ENCODE measurements around the gene SLC24A3.

Gene SLC24A3

DNA sequence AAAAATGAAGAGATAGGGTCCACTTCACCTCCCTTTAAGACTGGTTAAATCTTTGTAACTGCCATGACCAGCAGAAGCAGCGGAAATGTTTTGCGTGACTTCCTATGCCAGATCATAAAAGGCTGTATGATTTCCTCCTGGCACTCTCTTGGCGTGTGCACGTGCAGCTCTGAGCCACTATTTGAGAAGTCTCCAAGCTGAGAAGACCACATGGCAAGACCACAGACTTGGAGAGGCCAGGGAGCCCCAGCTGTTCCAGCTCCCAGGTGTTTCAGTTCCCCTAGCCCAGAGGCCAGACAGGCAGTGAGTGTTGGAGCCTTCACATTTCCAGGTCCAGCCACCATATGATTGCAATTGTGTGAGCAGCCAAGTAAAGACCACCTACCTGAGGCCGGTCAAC, 286.3 kb downstream of the SLC24A3 start:
- DNase-seq (ENCODE audit: low spot score) = no peak

GRCh38 chr20:19501476-19502115, 289.2 kb downstream of the SLC24A3 start:
- no peak for DNase-seq (ENCODE audit: low spot score)

GRCh38 chr20:19502169-19502568, 289.7 kb downstream of the SLC24A3 start:
- DNase-seq (ENCODE audit: low spot score) = no peak

DNA sequence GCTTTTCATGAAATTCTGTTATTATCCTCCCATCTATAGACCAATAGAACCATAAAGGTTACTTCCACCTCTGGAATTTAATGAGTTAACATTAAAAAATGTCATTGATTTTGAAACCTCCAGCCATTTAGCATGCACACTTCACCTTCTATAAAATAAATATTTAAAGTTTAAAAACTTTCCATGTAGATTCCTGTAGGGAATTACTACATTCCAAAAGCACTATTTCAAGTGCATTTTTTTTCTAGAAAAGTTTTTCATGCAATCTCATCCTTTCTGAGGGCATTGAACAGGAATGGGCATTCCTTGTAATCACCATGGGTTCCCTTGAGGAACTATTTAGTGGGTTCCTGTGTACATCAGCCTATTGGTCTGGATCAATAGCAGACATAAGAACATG, 291.8 kb downstream of the SLC24A3 start:
- DNase-seq (ENCODE audit: low spot score) = no peak

DNA sequence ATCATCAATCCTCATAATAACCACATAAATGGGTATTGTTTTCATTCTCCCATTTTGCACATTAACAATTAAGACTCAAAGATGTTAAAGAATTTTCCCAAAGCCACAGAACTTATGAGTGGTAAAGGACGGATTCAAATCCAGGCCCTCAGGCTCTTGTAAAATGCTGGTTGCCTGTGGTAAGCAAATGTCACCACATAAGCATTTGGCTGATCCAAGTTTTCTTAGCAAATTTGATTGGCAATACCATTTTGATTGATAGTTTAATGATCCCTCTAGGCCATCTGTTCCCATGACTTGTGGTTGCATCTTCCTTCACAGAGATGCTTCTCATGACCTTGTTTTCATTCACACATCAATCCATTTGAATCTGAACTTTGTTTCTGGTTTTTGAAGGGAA, 293.6 kb downstream of the SLC24A3 start:
- DNase-seq (ENCODE audit: low spot score) = no peak

DNA sequence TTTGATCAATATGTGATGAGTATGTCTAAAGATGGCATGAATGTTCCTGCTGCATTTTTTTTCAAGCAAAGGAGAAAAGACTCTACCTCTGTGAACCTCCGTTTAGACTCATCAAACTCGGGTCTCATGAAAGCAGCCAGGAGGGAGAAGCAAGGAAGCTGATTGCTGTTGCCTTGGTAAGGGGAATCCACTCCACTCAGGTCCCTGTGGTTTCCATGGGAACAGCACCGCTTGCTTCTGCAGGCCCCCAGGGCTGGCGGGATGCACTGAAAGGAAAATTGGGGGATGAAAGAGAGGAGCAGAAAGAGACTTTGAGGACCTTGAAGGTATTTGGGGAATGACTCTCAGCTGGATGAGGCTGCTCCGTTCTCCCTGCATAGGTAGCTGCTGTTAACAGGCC, 296.0 kb downstream of the SLC24A3 start:
- DNase-seq (ENCODE audit: low spot score) = no peak

- DNase-seq (ENCODE audit: low spot score) = no peak
Measured at GRCh38 chr20:19510611-19511010, 298.2 kb downstream of the SLC24A3 start.

DNA sequence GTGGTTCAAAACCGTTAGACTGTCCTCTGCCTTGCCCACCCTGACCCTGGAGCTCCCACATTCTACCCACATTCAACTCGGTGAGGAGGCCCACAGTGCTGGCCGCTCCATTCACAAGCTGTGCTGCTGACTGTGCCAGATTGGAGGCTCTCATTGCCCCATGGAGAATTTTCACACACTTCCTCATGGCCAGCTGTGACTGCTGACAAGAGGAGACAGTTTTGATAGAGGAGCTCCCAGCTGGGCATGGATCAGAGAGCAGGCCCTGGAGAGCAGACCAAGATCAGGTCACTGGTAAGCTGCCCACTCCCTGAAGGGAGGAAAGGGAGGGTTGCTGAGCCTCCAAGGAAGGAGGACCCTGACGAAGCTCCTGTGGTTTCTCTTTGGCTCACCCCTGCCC, 299.5 kb downstream of the SLC24A3 start:
- DNase-seq (ENCODE audit: low spot score) = no peak

- no peak for DNase-seq (ENCODE audit: low spot score)
Measured at GRCh38 chr20:19512886-19513677, 300.6 kb downstream of the SLC24A3 start.

DNA sequence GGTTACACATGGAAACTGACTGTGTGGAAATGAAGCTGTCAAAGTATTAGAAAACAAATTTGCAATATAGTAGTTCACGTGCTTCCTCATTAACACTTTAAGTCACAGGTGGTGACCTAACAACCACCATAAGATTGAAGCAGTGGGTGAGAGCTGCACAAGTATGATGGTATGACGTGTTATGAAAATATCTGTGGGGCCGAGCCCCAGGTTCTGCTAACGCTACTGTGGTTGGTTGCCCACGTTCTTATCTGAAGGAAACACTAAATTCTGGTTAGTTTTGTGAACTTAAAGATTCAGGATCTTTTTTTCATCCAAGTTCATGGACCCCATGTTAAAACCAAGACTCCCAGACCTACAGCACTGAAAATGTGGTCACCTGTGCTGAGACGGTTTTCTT, 302.6 kb downstream of the SLC24A3 start:
- no peak for DNase-seq (ENCODE audit: low spot score)

GRCh38 chr20:19519466-19519865, 307.0 kb downstream of the SLC24A3 start:
- no peak for DNase-seq (ENCODE audit: low spot score)

GRCh38 chr20:19520261-19520660, 307.8 kb downstream of the SLC24A3 start:
- DNase-seq (ENCODE audit: low spot score) = no peak

- DNase-seq (ENCODE audit: low spot score) = no peak
Measured at GRCh38 chr20:19522071-19522801, 309.8 kb downstream of the SLC24A3 start.

- DNase-seq (ENCODE audit: low spot score) = no peak
Measured at GRCh38 chr20:19522836-19523590, 310.6 kb downstream of the SLC24A3 start.

- no peak for DNase-seq (ENCODE audit: low spot score)
Measured at GRCh38 chr20:19524691-19525090, 312.2 kb downstream of the SLC24A3 start.

- no peak for DNase-seq (ENCODE audit: low spot score)
Measured at GRCh38 chr20:19527509-19527908, 315.1 kb downstream of the SLC24A3 start.

- DNase-seq (ENCODE audit: low spot score) = no peak
Measured at GRCh38 chr20:19528286-19529030, 316.0 kb downstream of the SLC24A3 start.

GRCh38 chr20:19530006-19530405, 317.6 kb downstream of the SLC24A3 start:
- no peak for DNase-seq (ENCODE audit: low spot score)

DNA sequence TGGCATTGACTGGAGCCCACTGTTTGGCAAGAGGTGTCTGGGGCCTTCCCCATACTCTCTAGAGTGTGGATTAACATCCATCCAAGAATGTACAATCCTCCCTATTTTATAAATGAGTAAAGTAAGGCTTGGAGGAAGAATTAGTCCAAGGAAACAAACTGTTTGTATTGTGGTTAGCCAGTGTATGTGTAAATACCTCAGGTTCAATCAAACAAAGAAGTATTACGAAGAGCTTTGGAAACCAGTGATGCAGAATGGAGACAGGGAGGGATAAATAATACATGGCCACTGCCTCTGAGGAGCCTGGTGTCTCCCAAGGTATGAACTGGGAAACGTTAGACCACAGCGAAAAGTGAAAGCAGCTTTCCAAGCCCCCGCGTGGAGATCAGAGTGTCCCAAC, 319.0 kb downstream of the SLC24A3 start:
- DNase-seq (ENCODE audit: low spot score) = no peak

DNA sequence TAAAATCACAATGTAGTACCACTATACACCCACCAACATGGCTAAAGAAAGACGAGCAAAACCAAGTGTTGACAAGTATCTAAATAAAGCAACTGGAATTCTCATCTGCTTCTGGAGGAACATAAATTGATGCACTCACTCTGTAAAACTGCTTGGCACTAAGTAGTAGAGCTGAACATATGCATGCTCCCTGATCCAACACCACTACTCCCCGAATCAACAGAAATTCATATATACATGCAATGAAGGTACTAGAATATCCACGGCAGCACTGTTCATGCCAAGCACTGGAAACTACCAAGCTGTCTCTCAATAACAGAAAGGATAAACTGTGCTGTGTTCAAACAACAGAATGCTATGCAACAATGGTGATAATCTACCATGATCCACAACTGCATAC, 326.1 kb downstream of the SLC24A3 start:
- DNase-seq (ENCODE audit: low spot score) = no peak

DNA sequence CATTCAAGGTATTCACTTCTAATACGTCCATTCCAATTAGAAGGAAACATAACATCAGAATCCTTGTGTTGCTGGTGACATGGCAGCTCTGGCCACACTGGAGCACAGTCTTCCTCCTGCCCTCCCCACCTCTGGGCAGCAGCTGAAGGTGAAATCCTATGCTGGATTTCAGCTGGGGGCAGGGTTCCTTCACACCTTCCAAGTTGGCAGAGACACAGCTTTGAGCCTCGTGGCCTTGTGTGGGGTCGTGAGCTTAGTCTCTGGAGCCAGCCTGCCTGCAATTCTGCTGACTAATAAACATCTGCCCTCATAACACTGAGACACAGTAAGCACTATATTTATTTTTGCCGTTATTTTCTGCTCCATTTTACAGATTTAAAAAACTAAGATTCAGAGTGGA, 326.7 kb downstream of the SLC24A3 start:
- no peak for DNase-seq (ENCODE audit: low spot score)

Measured in SK-N-DZ (cell line).